ENCODE results near the gene MAGT1. TPM values are rescaled to one million over a fixed set of nuclear protein-coding genes. Genes with fewer than 3 reads are reported as not detected.
"Not testable (repeated sequence)": the region's sequence is repeated elsewhere in the genome, so short reads cannot be mapped to it uniquely, and the experiment has no call there.

MAGT1 gene
- total RNA-seq, 1 donor from 2014 or later = 55.6 TPM

DNA sequence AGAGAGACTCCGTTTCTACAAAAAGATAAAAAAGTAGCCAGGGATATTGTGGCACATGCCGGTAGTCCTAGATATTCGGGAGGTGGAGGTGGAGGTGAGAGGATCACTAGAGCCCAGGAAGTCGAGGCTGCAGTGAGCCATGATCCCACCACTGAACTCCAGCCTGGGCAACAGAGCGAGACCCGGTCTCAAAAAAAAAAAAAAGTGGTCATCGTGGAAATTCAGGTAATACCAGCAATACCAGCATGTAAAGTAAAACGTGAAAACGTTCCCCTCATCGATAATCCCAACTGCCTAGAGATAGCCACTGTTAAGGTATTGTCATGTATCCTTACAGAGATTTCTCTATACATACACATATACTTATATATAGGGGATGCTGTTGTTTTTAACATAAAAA is 1.5 kb downstream of the MAGT1 start:
- no peak for ATAC-seq
- no peak for DNase-seq (ENCODE audit: missing footprints)
- intact Hi-C loops (cut with DNase I) = loop anchor here (10.0 kb wide), 1 partner anchor 449 kb away; the partner anchor contains the start of gene FGF16

DNA sequence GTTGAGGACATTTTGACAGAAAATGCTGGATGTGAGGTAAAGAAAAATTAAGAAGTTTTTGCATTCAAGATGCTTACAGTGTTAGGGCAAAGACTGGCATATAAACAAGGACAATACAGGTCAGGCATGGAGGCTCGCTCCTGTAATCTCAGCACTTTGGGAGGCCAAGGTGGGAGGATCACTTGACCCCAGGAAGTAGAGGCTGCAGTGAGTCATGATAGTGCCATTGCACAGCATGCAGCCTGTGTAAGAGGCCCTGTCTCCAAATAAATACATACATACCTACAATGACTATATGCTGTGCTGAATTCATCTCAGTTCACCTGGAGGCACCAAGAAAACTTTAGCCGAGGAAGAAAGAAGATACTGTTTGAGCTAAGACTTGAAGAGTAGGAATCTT is 2.3 kb downstream of the MAGT1 start:
- no peak for DNase-seq (ENCODE audit: missing footprints)
- intact Hi-C loops (cut with DNase I) = loop anchor here (10.0 kb wide), 1 partner anchor 448 kb away; the partner anchor contains the start of gene FGF16
- no peak for ATAC-seq

DNA sequence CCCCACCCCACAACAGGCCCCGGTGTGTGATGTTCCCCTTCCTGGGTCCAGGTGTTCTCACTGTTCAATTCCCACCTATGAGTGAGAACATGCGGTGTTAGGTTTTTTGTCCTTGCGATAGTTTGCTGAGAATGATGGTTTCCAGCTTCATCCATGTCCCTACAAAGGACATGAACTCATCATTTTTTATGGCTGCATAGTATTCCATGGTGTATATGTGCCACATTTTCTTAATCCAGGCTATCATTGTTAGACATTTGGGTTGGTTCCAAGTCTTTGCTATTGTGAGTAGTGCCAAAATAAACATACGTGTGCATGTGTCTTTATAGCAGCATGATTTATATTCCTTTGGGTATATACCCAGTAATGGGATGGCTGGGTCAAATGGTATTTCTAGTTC is 13.8 kb downstream of the MAGT1 start:
- intact Hi-C loops (cut with DNase I); DNase-seq (ENCODE audit: missing footprints); ATAC-seq: not testable (repeated sequence)

DNA sequence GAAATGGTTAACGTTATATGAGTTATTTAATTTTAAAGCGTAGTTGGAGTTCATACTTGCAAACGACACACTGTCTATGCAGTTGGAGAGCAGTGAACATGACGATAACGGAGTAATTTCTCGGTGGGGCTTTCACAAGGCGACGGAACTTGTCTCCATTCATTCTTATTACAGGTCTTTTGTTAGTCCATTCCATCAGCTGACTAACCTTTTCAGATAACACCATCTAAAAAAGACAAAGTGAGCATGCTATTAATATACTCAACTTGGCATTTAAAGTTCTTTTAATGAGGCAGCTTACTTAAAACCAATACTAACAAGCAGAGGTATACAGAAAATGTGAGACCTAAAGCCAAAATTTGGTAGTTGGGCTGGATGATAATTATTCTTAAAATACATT is 19.9 kb downstream of the MAGT1 start:
- DNase-seq (ENCODE audit: missing footprints) (no peak), ATAC-seq (no peak)
- intact Hi-C loops (cut with DNase I) = no loop called here

DNA sequence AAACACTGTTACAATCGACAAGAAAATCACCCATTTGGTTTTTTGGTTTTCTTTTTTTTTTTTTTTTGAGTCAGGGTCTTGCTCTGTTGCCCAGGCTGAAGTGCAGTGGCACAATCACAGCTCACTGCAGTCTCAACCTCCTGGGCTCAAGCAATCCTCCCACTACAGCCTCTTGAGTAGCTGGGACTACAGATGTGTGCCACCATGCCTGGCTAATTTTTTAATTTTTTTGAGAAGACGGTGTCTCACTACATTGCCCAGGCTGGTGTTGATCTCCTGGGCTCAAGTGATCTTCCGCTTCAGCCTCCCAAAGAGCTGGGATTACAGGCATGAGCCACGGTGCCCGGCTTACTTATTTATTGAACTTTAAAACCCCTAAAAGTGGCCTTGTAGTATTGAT is 63.7 kb downstream of the MAGT1 start:
- intact Hi-C loops (cut with DNase I); DNase-seq (ENCODE audit: missing footprints); ATAC-seq: not testable (repeated sequence)

DNA sequence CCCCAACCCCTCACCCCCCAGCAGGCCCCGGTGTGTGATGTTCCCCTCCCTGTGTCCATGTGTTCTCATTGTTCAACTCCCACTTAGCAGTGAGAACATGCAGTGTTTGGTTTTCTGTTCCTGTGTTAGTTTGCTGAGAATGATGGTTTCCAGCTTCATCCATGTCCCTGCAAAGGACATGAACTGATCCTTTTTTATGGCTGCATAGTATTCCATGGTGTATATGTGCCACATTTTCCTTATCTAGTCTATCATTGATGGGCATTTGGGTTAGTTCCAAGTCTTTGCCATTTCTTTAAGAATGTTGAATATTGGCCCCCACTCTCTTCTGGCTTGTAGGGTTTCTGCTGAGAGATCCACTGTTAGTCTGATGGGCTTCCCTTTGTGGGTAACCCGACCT is 73.2 kb downstream of the MAGT1 start:
- intact Hi-C loops (cut with DNase I); ATAC-seq; DNase-seq (ENCODE audit: missing footprints): not testable (repeated sequence)

DNA sequence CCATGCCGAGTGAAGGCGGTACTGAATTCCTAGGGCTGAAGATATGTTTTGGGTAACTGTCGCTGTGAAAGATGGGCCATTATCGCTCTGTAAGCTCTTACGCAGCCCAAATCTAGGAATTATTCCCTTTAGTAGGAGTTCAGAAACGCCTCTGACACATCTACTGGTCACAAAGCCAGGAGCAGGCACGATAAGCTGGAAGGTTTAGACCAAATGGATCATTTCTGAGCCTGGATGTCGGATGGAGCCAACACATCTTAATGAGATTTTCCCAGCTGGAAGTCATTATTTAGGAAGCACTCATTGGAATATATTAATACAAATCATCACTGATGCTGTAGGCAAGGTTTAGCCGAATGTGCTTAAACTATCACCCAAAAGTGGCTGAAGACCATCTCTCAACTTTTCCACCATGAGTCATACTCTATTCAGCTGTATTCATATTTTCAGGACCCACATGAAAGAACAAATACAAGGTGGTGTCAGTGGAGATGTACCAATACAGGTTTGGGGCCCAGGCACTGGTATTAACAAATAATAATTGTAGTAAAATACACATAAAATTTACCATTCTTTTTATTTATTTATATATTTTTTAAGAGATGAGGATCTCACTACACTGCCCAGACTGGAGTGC is 75.0 kb downstream of the MAGT1 start:
- no peak for ATAC-seq
- DNase-seq (ENCODE audit: missing footprints) = no peak
- intact Hi-C loops (cut with DNase I) = no loop called here

DNA sequence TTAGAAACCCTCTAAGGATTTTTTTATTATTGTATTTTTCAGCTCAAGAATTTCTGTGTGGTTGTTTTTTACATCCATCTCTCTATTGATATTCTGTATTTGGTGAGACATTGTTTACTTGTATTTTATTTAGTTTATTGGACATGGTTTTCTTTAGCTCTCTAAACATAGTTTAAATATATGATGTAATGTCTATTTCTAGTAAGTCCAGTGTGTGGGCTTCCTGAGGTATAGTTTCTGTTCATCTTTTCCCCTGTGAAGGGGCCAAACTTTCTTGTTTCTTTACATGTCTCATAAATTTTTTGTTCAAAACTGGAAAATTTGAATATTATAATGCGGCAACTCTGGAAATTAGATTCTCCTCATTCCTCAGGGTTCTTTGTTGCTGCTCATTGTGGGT is 81.0 kb downstream of the MAGT1 start:
- intact Hi-C loops (cut with DNase I) = no loop called here
- no peak for ATAC-seq
- DNase-seq (ENCODE audit: missing footprints) = no peak

DNA sequence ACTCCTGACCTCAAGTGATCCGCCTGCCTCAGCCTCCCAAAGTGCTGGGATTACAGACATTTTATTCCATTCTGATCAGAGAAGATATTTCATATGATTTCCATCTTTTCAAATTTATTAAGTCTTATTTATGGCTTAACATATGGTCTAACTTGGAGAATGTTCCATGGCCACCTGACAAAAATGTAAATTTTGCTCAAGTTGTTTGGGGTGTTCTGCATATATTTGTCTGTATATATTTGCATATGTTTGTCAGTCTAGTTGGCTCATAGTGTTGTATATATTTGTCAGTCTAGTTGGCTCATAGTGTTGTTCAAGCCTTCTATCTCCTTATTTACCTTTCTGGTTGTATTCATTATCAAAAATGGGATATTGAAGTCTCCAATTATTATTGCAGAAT is 93.0 kb downstream of the MAGT1 start:
- intact Hi-C loops (cut with DNase I) = no loop called here
- ATAC-seq = no peak

DNA sequence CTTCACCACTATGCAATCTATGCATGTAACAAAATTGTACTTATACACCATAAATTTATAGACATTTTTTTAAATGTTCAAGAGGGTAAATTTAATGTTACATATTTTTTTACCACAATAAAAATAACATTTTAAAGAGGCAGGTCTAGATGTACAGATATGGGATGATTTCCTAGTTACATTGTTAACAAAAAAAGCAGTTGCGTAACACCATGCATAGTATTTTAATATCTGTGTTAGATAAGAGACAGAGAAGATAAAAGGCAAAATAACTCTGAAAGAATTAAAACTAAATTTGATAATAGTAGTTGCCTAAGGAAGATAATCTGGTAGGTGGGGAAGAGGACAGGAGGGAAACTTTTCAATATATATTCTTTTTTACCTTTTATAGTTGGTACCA is 100.1 kb downstream of the MAGT1 start:
- ATAC-seq (no peak), DNase-seq (ENCODE audit: missing footprints) (no peak)
- intact Hi-C loops (cut with DNase I) = no loop called here

More for the DNA sequence above, 93.0 kb downstream of the MAGT1 start:
- DNase-seq (ENCODE audit: missing footprints) = no peak

DNA sequence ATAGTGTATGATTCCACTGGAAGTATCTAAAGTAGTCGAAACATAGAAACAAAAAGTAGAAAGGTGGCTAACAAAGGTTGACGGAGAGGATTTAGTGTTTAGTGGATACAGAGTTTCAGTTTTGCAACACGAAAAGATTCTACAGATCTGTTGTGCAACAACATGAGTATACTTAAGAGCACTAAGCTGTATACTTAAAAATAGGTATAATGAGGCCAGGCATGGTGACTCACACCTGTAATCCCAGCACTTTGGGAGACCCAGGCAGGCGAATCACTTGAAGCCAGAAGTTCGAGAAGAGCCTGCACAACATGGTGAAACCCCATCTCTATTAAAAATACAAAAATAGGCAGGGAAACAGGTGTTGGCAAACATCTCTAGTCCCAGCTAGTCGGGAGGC is 101.3 kb downstream of the MAGT1 start:
- DNase-seq (ENCODE audit: missing footprints) = no peak
- intact Hi-C loops (cut with DNase I) = no loop called here
- ATAC-seq = no peak

DNA sequence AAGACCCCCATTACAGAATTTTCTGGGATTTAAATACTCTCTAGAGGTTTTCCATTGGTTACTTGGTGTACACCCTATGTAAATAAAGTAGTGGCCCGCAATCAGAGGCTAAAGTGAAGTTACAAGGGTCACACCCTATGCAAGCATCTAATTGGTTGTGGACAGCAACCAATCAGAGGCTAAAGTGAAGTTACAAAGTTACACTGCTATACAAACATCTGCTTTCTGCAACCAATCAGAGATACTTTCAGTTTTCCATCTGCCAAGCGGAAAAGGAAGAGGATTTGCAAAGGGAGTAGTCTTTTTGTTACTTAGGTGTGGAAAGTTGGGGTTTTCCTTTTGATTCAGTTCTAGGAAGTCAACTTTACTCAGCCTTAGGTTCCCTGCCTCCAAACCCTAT is 107.2 kb downstream of the MAGT1 start:
- ATAC-seq = no peak
- DNase-seq (ENCODE audit: missing footprints) = no peak
- intact Hi-C loops (cut with DNase I) = loop anchor here (10.0 kb wide), 1 partner anchor 123 kb away; no protein-coding TSS in a partner anchor

DNA sequence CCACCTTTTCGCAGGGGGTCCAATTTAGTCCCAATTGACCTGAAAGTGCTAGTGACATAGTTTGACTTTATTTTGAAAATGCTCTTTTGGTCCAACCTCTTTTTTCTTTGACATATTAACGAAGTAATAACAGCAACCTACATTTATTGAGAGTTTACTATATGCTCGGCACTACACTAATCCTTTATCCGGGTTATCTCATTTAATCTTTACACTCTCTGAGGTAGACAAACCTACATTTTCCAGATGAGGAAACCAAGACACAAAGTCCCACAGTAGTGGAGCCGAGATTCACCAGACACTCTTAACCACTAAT is 108.9 kb downstream of the MAGT1 start:
- intact Hi-C loops (cut with DNase I) = loop anchor here (10.0 kb wide), 1 partner anchor 122 kb away; no protein-coding TSS in a partner anchor
- DNase-seq (ENCODE audit: missing footprints) (no peak), ATAC-seq (no peak)

DNA sequence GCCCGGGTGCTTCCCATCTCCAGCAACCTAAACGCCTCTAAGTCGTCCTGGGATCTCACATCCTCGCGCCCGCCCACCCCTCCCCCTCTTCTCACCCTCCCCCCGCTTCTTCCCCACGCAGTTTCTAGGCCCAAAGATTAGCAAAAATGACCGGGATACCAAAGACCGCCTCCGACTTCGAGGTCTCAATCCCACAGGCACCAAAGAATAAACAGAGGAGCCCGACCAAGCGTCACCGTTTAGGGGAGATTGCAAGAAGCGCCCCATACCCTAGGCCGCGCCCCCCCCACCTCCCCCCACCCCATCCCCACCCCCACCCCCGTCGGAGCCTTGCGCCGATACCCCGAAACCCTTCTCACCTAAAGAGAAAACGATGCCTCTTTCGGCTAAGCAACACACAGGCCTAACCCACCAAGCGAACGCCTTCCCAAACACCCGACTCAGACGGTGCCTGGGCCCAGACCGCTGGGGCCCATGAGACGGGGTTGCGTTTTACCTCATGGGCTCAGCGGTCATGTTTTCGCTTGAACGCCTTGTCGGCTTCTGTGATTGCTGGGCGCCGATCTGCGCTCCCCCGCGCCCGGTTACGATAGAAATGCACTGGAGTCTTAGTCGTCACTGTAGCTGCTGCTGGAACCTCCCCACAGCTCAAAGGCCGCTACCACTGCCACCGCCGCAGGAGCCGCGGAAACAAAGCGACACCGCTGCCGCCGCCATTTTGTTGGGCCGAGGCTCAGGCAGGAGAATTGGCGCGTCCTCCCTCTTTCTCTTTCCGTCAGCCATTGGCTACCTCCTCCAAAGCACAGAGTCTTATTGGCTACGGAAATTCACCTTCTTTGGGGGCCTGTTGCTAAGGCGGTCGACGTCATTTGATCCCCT is 109.5 kb downstream of the MAGT1 start, which contains the start of gene ATRX:
Gene ATRX (minus strand): TSS at position 731 of the 879 bp plus-strand sequence. CDS start 215 bp downstream, at position 516.
- ATAC-seq (peak; percentile 96), DNase-seq (ENCODE audit: missing footprints) (peak; percentile 73)
- intact Hi-C loops (cut with DNase I) = loop anchor here (10.0 kb wide), 1 partner anchor 121 kb away; no protein-coding TSS in a partner anchor

DNA sequence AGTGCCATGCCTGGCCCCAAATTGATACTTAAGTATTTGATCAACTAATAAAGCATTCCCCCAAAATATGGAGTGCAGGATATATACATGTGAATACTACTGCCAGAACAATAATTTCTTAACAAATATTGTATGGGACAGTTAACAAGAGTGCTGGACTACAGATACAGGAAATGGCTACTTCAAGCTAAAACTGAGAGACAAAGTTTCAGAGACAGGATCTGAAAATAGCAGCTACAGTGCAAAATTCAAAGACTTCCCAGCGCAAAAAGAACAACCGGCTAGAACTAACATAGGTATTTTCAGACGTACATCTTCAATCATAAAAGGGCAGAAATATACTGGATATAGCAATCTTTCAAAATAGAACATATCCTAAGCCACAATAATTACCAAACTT is 115.5 kb downstream of the MAGT1 start:
- intact Hi-C loops (cut with DNase I) = loop anchor here (10.0 kb wide), 1 partner anchor 115 kb away; no protein-coding TSS in a partner anchor
- DNase-seq (ENCODE audit: missing footprints) = no peak
- ATAC-seq = no peak

DNA sequence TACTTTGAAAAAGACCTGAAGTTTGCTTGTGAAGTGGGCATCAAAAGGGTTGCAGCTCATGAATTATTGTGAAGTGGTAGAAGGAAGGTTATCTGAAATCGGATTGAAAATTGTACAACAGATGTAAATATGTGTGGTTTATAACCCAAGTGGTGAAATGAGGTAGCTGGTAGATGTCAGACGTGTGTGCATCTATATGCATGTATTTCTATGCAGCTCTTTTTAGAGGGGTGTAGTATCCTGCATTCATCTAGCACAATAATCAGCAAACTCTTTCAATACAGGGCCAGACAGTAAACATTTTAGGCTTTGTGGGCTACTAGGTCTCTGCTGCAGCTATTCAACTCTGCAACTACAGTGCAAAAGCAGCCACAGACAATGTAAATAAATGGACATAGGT is 118.6 kb downstream of the MAGT1 start:
- DNase-seq (ENCODE audit: missing footprints) (no peak), ATAC-seq (no peak)
- intact Hi-C loops (cut with DNase I) = no loop called here
